GM23338 (cell line): ENCODE measurements around the gene ZNF91. TPM values are rescaled to one million over a fixed set of nuclear protein-coding genes. Genes with fewer than 3 reads are reported as not detected.

ENCODE experiments used
- ATAC-seq: fragments of 200-7000 bp; cut with Tn5 transposase; 3 replicates; pipeline ENCODE4 v1.9.1; 2020
- DNase-seq: peaks from one replicate; pipeline ENCODE4 v3.0.0-alpha.2; 2015; ENCODE audit warnings: low spot score
- H2AFZ ChIP-seq: fragments of 200-600 bp; sonication (generic); 2 replicates; pipeline ENCODE4 v1.8.0; 2016; ENCODE audit warnings: antibody characterized with exemption, mild to moderate bottlenecking, moderate library complexity
- H3F3A ChIP-seq: fragments of 200-600 bp; sonication (generic); replicated peaks from 2 replicates; pipeline ENCODE4 v1.8.0; 2017; ENCODE audit warnings: antibody characterized with exemption, mixed run types, low read depth
- H3K27ac ChIP-seq: fragments of 200-600 bp; sonication (generic); 2 replicates; pipeline ENCODE4 v1.6.1; 2016; ENCODE audit warnings: low read depth
- H3K27me3 ChIP-seq: fragments of 200-600 bp; sonication (generic); 2 replicates; pipeline ENCODE4 v1.8.0; 2016; ENCODE audit warnings: mild to moderate bottlenecking, mixed run types, moderate library complexity; ENCODE audit not compliant: insufficient read depth
- H3K36me3 ChIP-seq: fragments of 200-600 bp; sonication (generic); 2 replicates; pipeline ENCODE4 v1.8.0; 2016; ENCODE audit warnings: mild to moderate bottlenecking; ENCODE audit not compliant: insufficient read depth
- H3K4me1 ChIP-seq: fragments of 200-600 bp; sonication (generic); 2 replicates; pipeline ENCODE4 v1.8.0; 2016; ENCODE audit warnings: mild to moderate bottlenecking, moderate library complexity; ENCODE audit not compliant: insufficient read depth
- H3K4me2 ChIP-seq: fragments of 200-600 bp; sonication (generic); 2 replicates; pipeline ENCODE4 v1.7.1; 2017; ENCODE audit warnings: mixed run types
- H3K4me3 ChIP-seq: fragments of 200-600 bp; sonication (generic); 2 replicates; pipeline ENCODE4 v1.6.1; 2016; ENCODE audit warnings: mixed run types
- H3K79me2 ChIP-seq: fragments of 200-600 bp; sonication (generic); replicated peaks from 2 replicates; pipeline ENCODE4 v1.8.0; 2017; ENCODE audit warnings: mild to moderate bottlenecking; ENCODE audit not compliant: insufficient read depth
- H3K9me2 ChIP-seq: fragments of 200-600 bp; sonication (generic); 2 replicates; pipeline ENCODE4 v1.8.0; 2017; ENCODE audit not compliant: insufficient read depth
- H4K20me1 ChIP-seq: fragments of 200-600 bp; sonication (generic); replicated peaks from 2 replicates; pipeline ENCODE4 v1.8.0; 2017; ENCODE audit warnings: mild to moderate bottlenecking; ENCODE audit not compliant: insufficient read depth
- H3K27ac Mint-ChIP-seq: 2 replicates; pipeline ENCODE4 v1.8.0; 2020; ENCODE audit warnings: inconsistent platforms, mild to moderate bottlenecking, moderate library complexity, mixed read lengths
- H3K27me3 Mint-ChIP-seq: 3 replicates; pipeline ENCODE4 v1.8.0; 2022; ENCODE audit warnings: low read depth, mild to moderate bottlenecking, moderate library complexity, mixed read lengths, inconsistent platforms; ENCODE audit not compliant: insufficient read depth, poor library complexity
- H3K36me3 Mint-ChIP-seq: 3 replicates; pipeline ENCODE4 v1.8.0; 2021; ENCODE audit warnings: low read depth, mild to moderate bottlenecking, inconsistent platforms, moderate library complexity, mixed read lengths
- H3K4me1 Mint-ChIP-seq: 3 replicates; pipeline ENCODE4 v1.8.0; 2020; ENCODE audit warnings: mild to moderate bottlenecking, inconsistent platforms, mixed read lengths
- H3K4me3 Mint-ChIP-seq: 3 replicates; pipeline ENCODE4 v1.8.0; 2021; ENCODE audit warnings: moderate library complexity, mild to moderate bottlenecking, inconsistent platforms, mixed read lengths
- H3K9me3 Mint-ChIP-seq: 3 replicates; pipeline ENCODE4 v1.8.0; 2020; ENCODE audit warnings: moderate library complexity, mild to moderate bottlenecking, inconsistent platforms, mixed read lengths
- CREB1 ChIP-seq: fragments of 250-450 bp; sonication (Bioruptor Pico); IDR thresholded peaks from 2 replicates; pipeline ENCODE4 v1.5.0; 2020; ENCODE audit warnings: low read depth, mild to moderate bottlenecking, moderate library complexity
- ETS1 ChIP-seq: IDR thresholded peaks from 2 replicates; pipeline ENCODE4 v1.6.1; 2016; ENCODE audit warnings: antibody characterized with exemption
- EZH2 ChIP-seq: fragments of 200-600 bp; sonication (generic); IDR thresholded peaks from one replicate; pipeline ENCODE4 v1.8.0; 2017; ENCODE audit warnings: antibody characterized with exemption, mild to moderate bottlenecking, low read depth; ENCODE audit not compliant: unreplicated experiment
- EZH2phosphoT487 ChIP-seq: fragments of 200-600 bp; sonication (generic); IDR thresholded peaks from one replicate; pipeline ENCODE4 v1.8.1; 2018; ENCODE audit warnings: antibody characterized with exemption; ENCODE audit not compliant: unreplicated experiment
- JUNB ChIP-seq: IDR thresholded peaks from one replicate; pipeline ENCODE4 v1.6.1; 2016; ENCODE audit warnings: antibody characterized with exemption; ENCODE audit not compliant: unreplicated experiment
- NANOG ChIP-seq: IDR thresholded peaks from 2 replicates; pipeline ENCODE4 v1.6.1; 2016; ENCODE audit warnings: antibody characterized with exemption, borderline replicate concordance
- POLR2AphosphoS5 ChIP-seq: IDR thresholded peaks from 2 replicates; pipeline ENCODE4 v1.6.1; 2016; ENCODE audit warnings: antibody characterized with exemption, low read depth
- STAT1 ChIP-seq: IDR thresholded peaks from one replicate; pipeline ENCODE4 v1.6.1; 2016; ENCODE audit warnings: antibody characterized with exemption; ENCODE audit not compliant: unreplicated experiment
- ZNF114 ChIP-seq: fragments of 250-450 bp; sonication (Bioruptor Pico); IDR thresholded peaks from 2 replicates; pipeline ENCODE4 v1.5.0; 2020; ENCODE audit warnings: mild to moderate bottlenecking, moderate library complexity
- ZNF462 ChIP-seq: fragments of 250-450 bp; sonication (Bioruptor Pico); IDR thresholded peaks from 2 replicates; pipeline ENCODE4 v1.5.0; 2020; ENCODE audit warnings: mild to moderate bottlenecking, moderate library complexity
- polyA plus RNA-seq: library from polyadenylated mRNA; unstranded; fragments of >200 nt; fragmentation: Nextera tagmentation; extraction: Ambion mirVana; gene quantifications from 2 replicates; pipeline ENCODE4 v1.2.1, GENCODE V29; 2016
- total RNA-seq: library from RNA; depleted of rRNA; stranded (reverse); fragments of >200 nt; shearing (Covaris generic); gene quantifications from 2 replicates; pipeline ENCODE4 v1.2.3, GENCODE V29; 2014

Gene ZNF91
- total and polyA plus RNA-seq, 2 experiments from 2014 or later, result 23.5 to 51.6 TPM

GRCh38 chr19:23415561-23416191 lies 20.4 kb upstream of the ZNF91 start:
- no peaks in the 10 kb centered on the region for H3K9me2 ChIP-seq
- no peaks in the 10 kb centered on the region for H3F3A ChIP-seq
- H3K27ac Mint-ChIP-seq, result peak overlapping the region; percentile 94
- H3K36me3 ChIP-seq, result peaks cover 7% of the 10 kb centered on the region; the same call in 1 of the 2 replicates
- peak overlapping the region; percentile 86 for H3K4me2 ChIP-seq
- peaks cover 23% of the 10 kb centered on the region for H3K36me3 Mint-ChIP-seq
- peaks cover 10% of the 10 kb centered on the region; the same call in 2 of the 3 replicates for H3K4me1 Mint-ChIP-seq
- peaks cover 12% of the 10 kb centered on the region for H3K27me3 Mint-ChIP-seq
- DNase-seq (peak; percentile 97), ATAC-seq (peak; percentile 92)
- peaks cover 16% of the 10 kb centered on the region; the same call in 1 of the 2 replicates for H3K4me1 ChIP-seq
- H3K27me3 ChIP-seq, result no peaks in the 10 kb centered on the region
- peak overlapping the region; percentile 92 for H3K27ac ChIP-seq
- H3K4me3 Mint-ChIP-seq, result peak overlapping the region; percentile 93
- peaks cover 41% of the 10 kb centered on the region for H3K79me2 ChIP-seq
- peak overlapping the region; percentile 52 for H2AFZ ChIP-seq
- peaks cover 29% of the 10 kb centered on the region for H3K9me3 Mint-ChIP-seq
- TF ChIP-seq NANOG (no peak), POLR2AphosphoS5 (peak; percentile 93)
- H3K4me3 ChIP-seq, result peak overlapping the region; percentile 75
- H4K20me1 ChIP-seq, result no peaks in the 10 kb centered on the region; the same call in 1 of the 2 replicates

DNA sequence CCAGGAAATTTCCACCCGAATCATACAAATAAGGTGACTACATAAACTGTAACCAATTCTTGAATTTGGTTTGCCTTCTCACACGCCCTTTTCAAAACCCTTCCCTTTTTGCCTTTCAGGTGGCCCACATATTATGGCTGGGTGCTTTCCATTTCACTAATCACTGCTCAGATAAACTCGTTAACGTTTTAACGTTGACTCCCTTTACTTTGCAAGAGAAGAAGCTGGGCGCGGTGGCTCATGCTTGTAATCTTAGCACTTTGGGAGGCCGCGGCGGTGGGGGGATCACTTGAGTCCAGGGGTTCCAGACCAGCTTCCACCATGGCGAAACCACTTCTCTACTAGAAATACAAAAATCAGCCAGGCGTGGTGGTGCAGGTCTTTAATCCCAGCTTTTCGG lies 19.8 kb upstream of the ZNF91 start:
- peak overlapping the region; percentile 92 for H3K27ac ChIP-seq
- Mint-ChIP-seq H3K27me3 (peaks cover 9% of the 10 kb centered on the region), H3K9me3 (peaks cover 22% of the 10 kb centered on the region), H3K4me1 (peaks cover 11% of the 10 kb centered on the region; the same call in 2 of the 3 replicates), H3K36me3 (peaks cover 20% of the 10 kb centered on the region), H3K4me3 (peak overlapping the region; percentile 93), H3K27ac (peak overlapping the region; percentile 94)
- ATAC-seq, result peak; percentile 17
- H2AFZ ChIP-seq, result peak overlapping the region; percentile 52
- H3K36me3 ChIP-seq, result peaks cover 7% of the 10 kb centered on the region; the same call in 1 of the 2 replicates
- DNase-seq, result peak; percentile 44
- H3K9me2 ChIP-seq, result no peaks in the 10 kb centered on the region
- no peaks in the 10 kb centered on the region for H3F3A ChIP-seq
- peaks cover 2% of the 10 kb centered on the region; the same call in 1 of the 2 replicates for H4K20me1 ChIP-seq
- H3K4me3 ChIP-seq, result peak overlapping the region; percentile 75
- peak overlapping the region; percentile 86 for H3K4me2 ChIP-seq
- peaks cover 46% of the 10 kb centered on the region for H3K79me2 ChIP-seq
- no peaks in the 10 kb centered on the region for H3K27me3 ChIP-seq
- H3K4me1 ChIP-seq, result peaks cover 16% of the 10 kb centered on the region; the same call in 1 of the 2 replicates
- TF ChIP-seq STAT1 (no peak), CREB1 (CRISPR knock-in tag) (no peak), JUNB (no peak), NANOG (no peak), ETS1 (no peak), ZNF462 (no peak), ZNF114 (no peak), EZH2 (no peak), EZH2phosphoT487 (no peak)
